ENCODE results near the gene CCDC196.
"Not testable (repeated sequence)": the region's sequence is repeated elsewhere in the genome, so short reads cannot be mapped to it uniquely, and the experiment has no call there.

The CCDC196 gene

GRCh38 chr14:66495218-66496098 is 9.3 kb downstream of the CCDC196 start:
- DNase-seq (ENCODE audit: low read depth in 1 of 2, low spot score in 1 of 2): peak in 1 of 2 donors; percentile 20

DNA sequence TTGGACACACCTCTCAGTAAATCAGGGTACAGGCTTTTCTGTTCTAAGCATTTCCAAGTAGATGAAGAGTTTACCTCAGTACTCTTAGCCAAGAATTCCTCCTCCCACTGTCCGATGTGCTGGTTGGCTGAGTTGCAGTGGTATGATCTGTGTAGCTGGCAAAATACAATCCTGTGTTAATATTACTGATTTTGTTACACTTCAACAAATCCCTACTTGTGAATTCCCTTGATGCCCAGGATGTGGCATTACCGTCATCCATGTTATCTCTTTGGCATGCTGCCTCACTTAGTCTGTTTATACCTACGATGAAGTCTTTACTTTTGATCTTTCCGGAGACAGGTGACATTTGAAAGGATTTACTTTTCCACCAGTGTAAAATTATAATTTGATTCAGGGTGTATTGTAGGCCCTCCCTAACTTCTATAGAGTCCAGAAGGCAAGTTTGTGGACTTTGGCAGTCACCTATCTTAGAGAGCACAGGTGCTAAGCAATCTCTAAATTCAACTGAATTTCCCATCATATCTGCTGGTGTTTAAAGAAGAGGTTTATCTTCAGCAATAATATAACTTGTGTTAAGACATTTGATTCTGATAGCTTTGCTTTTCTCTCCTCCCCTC is 10.1 kb downstream of the CCDC196 start:
- DNase-seq (ENCODE audit: low read depth in 1 of 2, low spot score in 1 of 2): no peak

DNA sequence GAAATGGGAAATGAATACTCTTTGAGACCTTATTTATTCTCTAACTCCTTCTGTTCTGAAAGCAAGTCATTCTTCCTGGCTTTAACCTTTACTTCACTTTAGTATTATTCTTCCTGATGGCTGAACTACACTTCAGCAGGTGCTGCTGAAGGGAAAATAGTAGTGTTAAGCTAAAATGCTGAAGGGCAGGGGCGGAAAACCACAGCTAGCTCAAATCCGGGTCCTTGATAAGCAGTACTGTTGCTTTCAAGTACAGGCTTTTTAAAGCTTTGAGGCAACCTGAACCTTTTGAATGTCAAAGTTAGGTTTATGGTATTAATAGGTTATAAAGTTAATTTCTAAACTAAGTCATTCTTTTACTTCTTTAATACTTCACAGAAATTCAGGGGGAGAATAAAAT is 10.7 kb downstream of the CCDC196 start:
- DNase-seq (ENCODE audit: low read depth in 1 of 2, low spot score in 1 of 2): no peak

GRCh38 chr14:66498311-66498710 is 12.1 kb downstream of the CCDC196 start:
- no peak for DNase-seq (ENCODE audit: low read depth in 1 of 2, low spot score in 1 of 2)

DNA sequence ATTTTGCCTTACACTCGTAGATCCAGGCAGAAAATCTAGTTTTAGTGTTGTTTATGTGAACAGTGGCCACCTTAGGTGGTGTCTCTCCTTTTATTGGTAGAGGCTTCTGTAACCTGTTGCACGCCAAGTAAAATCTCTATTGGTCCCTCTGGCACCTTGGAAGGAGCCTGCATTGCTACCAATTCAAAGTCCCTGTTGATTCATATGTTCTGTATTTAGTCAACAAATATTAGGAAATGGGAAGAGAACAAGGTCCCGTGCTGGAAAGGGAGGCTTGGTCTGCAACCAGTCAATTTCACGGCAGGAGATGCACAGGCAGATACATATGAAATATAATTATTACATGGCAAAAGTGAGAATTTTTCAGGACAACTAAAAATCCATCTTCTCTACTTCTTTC is 15.4 kb downstream of the CCDC196 start:
- DNase-seq (ENCODE audit: low read depth in 1 of 2, low spot score in 1 of 2): no peak

DNA sequence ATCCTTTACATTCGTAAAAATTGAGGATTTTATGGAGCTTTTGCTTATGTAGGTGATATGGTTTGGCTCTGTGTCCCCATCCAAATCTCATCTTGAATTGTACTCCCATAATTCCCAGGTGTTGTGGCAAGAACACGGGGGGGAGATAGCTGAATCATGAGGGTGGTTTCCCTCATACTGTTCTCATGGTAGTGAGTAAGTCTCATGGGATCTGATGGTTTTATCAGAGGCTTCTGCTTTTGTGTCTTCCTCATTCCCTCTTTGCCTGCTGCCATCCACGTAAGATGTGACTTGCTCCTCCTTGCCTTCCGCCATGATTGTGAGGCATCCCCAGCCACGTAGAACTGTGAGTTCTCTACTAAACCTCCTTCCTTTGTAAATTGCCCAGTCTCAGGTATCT is 16.7 kb downstream of the CCDC196 start:
- DNase-seq (ENCODE audit: low read depth in 1 of 2, low spot score in 1 of 2): not testable (repeated sequence)

- DNase-seq (ENCODE audit: low read depth in 1 of 2, low spot score in 1 of 2): no peak
Observed at GRCh38 chr14:66503532-66503931, 17.4 kb downstream of the CCDC196 start.

DNA sequence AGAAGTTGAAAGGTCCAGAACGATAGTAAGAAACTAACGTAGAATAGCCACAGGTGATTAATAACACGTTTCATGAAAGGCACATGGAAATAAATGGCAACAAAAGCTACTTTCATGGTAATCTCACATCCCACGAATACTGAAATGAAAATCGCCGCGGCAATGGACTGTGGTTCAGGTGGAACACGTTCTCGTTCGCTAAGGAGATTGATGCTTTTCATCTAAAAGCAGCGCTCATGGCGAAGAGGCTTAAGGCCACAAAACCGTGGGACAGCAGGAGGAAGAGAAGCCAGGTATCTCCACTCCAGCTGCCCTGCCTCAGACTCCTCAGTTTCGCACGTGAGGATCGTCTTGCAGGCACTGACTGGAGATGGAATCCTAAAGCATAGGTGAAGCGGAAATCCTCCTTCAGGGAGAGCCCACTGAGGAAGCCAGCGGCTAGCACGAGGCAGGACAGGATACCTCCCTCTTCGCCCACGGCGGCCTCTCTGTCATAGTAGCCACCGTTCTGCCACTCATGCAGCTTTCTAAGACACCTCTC is 21.1 kb downstream of the CCDC196 start:
- peak in 1 of 2 donors; percentile 3 for DNase-seq (ENCODE audit: low read depth in 1 of 2, low spot score in 1 of 2)

- peak; percentile 71 to 84 for DNase-seq (ENCODE audit: low read depth in 1 of 2, low spot score in 1 of 2)
Observed at GRCh38 chr14:66507722-66508546, 21.8 kb downstream of the CCDC196 start, which contains the start of gene GPHN. Gene GPHN, plus strand, starts transcription at chr14:66508147.

- DNase-seq (ENCODE audit: low read depth in 1 of 2, low spot score in 1 of 2): no peak
Observed at GRCh38 chr14:66508547-66508845, 22.3 kb downstream of the CCDC196 start.

DNA sequence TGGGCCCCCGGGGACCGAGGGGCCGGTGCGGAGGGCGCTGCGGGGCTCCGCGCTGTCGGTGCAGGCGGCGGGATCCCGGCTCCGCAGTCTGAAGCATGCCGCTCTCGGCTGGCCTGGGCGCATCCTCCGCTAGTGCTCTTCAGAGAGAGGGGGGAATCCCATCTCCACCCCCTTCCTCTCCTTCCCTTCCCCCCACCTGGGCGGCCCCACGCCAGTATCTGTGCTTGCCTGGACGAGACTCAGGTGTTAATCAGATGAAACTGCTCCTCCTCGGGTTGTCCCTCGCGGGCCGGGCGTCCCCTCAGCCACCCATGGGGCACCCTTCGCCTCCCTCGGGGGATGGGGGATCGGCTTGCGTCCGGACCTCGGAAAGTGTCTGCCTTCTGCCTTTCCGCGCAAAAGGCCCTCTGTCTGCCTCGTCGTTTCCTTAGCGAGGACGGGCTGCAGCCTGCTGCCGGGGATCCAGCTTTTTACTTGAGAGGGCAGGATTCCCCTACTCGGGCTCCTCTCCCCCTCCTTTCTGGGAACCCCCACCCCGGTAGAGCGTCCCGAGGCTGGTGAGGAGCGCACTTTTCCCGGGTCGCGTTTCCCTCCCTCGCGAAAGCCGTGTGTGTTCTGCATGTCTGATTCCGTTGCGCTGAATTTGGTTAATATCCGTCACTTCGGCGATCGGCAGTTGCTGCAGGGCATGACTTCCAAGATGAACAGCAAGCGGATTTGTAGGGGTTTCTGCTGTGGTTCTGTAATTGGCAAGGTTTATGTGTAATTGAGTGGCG is 22.9 kb downstream of the CCDC196 start:
- peak; percentile 33 to 44 for DNase-seq (ENCODE audit: low read depth in 1 of 2, low spot score in 1 of 2)

GRCh38 chr14:66509874-66510273 is 23.7 kb downstream of the CCDC196 start:
- no peak for DNase-seq (ENCODE audit: low read depth in 1 of 2, low spot score in 1 of 2)

DNA sequence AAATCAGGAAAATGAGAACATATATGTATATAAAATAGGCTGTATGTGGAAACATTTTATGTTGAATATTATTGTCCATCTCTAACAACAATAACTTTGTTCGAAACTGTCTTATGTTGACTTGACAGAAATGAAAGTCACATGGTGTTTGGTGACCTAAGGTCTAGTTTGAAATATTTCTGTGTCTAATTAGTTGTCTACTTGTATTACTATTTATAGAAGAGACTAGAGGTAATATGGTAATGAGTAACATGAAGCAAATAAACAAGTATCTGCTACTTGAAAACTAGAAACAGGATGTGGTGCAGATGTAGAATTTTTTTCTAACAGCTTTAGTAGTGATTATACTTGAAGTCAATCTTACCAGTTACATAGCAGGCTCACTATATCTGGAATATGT is 25.7 kb downstream of the CCDC196 start:
- no peak for DNase-seq (ENCODE audit: low read depth in 1 of 2, low spot score in 1 of 2)

DNA sequence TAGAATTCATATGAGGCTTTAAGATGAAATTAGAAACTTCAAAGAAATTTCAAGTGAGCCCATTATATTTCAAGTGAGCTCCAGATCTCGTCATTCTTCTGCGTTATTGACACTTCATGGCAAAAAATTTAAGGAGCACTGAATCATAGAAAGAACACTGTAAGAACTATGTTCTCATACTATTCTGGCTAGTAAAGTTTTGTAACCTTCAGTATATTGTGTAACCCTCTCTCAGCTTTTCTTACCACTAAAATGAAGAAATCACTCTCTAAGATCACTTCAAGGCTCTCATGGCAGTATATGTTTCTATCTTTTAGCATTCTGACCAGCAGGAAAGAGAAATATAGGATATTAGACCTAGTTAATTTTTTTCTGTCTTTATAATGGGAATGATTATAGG is 28.0 kb downstream of the CCDC196 start:
- no peak for DNase-seq (ENCODE audit: low read depth in 1 of 2, low spot score in 1 of 2)

DNA sequence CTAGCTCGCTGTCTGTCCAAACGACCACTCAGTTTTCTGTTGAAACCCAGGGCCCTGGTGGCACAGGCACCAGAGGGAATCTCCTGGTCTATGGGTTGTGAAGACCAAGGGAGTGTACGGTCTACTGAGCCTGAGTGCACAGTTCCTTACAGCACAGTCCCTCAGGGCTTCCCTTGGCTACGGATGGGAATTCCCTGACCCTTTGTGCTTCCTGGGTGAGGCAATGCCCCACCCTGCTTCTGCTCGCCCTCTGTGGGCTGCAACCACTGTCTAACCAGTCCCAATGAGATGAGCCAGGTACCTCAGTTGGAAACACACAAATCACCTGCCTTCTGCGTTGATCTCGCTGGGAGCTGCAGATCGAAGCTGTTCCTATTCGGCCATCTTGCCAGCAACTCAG is 44.4 kb downstream of the CCDC196 start:
- no peak for DNase-seq (ENCODE audit: low read depth in 1 of 2, low spot score in 1 of 2)

DNA sequence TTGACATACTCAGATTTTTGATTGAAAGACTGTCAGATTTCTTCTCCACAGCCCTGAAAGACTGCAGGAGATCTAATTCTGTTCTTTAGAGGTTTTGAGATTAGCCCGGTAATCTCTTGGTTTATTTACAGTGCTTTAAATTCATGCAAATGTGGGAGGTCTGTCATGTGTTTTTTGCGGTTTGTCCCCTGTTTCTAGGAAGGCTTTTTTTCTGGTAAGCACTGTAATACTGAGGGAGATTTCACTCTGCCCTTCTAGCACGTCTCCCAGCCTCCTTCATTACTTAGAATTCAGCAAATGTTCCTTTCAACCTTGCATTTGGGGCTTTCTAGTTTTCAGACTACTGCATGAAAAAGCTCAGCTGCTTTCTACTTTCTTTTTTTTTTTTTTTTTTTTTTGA is 52.9 kb downstream of the CCDC196 start:
- DNase-seq (ENCODE audit: low read depth in 1 of 2, low spot score in 1 of 2): no peak

DNA sequence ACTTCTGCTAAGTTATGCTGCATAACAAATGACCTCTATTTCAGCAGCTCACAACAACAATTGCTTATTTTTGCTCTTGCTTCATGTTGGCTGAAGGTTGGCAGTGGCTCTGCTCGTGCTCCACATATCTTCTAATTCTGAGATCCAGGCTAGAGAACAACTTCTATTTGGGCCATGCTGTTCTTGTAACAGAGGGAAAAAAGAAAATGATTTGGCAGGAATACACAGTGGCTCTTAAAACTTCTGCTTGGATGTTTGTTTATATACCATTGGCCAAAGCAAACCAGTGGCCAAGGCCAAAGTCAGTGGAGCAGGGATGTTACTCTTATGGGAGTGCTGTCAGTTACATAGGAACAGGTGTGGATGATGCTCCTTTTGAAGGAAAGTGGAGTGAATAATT is 53.9 kb downstream of the CCDC196 start:
- DNase-seq (ENCODE audit: low read depth in 1 of 2, low spot score in 1 of 2): no peak

DNA sequence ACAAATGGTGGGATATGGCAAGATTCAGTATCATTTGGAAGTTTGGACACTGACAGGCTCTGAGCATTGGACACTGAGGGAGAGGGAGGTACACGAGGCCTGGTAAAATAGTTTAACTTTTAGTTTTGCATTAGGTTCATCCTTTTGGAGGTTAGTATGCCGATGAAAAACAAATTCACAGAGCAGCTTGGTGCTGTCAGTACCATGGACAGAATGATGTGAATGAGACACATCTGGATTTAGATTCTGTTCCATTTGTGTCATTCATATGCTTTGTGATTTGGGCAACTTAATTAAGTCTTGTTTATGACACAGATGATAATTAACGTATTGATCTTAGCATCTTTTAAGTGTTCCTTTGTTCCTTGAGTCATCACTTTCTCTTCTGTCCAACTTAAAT is 55.5 kb downstream of the CCDC196 start:
- DNase-seq (ENCODE audit: low read depth in 1 of 2, low spot score in 1 of 2): no peak

DNA sequence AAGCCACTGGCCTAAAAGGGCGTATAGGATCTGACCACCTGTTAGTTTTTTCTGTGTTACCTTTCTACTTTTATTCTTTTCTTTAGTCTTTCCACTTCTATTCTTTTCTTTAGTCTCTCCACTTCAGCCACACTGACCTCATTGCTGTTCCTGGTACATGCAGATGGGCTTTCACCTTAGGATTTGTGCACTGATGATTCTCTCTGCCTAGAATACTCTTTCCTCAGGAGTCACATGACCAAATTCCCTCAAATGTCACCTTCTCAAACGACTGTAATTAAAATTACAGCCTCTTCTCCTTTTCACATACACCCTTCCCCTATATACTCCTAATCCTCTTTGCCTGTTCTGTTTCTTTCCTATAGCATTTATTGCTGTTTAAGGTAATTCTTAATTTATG is 57.8 kb downstream of the CCDC196 start:
- no peak for DNase-seq (ENCODE audit: low read depth in 1 of 2, low spot score in 1 of 2)

GRCh38 chr14:66545191-66545590 is 59.0 kb downstream of the CCDC196 start:
- not testable (repeated sequence) for DNase-seq (ENCODE audit: low read depth in 1 of 2, low spot score in 1 of 2)

- DNase-seq (ENCODE audit: low read depth in 1 of 2, low spot score in 1 of 2): not testable (repeated sequence)
Observed at GRCh38 chr14:66545751-66546150, 59.6 kb downstream of the CCDC196 start.

Data from activated CD4-positive, alpha-beta T cell treated with anti-CD3 and anti-CD28 coated beads, Interleukin-2, amount 50 U/mL, for 24 hours (primary cell).